ELF-1 (cell line): Measurements from ENCODE around the gene CASZ1.

Source experiments
- DNase-seq: peaks from one replicate; pipeline ENCODE4 v3.0.0-alpha.2; 2016; ENCODE audit warnings: low read depth, low spot score

Gene CASZ1

DNA sequence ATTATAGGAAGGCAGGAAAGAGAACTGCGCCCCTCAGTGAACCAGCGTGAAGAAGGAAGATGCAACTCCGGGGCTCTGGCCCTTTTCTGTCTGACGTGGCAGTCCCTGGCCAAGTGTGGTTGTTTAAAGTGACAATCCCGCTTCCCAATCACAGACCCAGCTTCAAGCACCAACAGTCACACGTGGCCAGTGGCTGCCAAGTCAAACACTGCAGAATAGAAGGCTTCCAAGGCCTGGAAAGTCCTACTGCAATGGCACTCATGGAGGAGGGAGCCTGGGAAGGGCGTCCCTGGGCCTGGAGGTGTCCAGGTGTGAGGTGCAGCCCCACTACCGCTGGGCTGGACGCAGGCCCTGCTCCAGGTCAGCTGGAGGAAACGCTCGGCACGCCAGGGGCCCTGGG lies 143.8 kb downstream of the CASZ1 start:
- DNase-seq: no peak

DNA sequence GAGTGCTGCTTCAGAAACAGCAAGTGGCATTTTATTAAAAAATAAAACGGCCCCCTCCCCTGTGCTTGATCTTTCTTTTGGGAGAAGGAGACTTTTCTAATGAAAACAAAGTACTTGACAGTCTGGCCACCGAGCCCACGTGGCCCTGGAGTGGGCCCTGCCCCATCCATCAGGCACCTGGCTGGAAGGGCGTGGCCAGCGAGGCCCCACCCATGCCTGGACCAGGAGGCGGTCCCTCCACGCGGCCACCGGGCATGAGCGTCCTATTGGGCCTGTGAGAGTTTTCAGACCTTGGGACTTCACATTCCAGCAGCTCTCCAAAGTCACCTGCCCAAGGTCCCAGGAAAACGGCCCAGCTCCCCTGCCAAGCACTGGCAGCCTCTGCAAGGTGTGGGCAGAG lies 144.7 kb downstream of the CASZ1 start:
- DNase-seq: peak; percentile 60

DNA sequence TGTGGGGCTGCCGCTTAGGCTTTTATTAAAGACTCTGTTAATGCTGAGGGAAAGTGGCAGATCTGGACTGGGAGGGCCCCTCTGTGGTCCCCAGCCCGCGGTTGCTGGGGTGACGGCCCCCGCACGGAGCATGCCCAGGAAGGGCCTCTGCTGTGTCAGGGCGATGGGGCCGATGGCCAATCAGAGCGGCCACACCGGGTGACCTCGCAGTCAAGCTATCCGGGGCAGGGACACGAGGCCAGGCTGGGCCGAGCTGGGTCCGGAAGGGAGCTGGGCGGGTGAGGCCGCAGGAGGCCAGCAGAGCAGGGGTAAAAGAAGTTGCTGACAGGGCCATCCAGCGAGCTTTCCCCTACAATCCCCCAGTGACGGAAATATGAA lies 145.1 kb downstream of the CASZ1 start:
- DNase-seq: no peak

DNA sequence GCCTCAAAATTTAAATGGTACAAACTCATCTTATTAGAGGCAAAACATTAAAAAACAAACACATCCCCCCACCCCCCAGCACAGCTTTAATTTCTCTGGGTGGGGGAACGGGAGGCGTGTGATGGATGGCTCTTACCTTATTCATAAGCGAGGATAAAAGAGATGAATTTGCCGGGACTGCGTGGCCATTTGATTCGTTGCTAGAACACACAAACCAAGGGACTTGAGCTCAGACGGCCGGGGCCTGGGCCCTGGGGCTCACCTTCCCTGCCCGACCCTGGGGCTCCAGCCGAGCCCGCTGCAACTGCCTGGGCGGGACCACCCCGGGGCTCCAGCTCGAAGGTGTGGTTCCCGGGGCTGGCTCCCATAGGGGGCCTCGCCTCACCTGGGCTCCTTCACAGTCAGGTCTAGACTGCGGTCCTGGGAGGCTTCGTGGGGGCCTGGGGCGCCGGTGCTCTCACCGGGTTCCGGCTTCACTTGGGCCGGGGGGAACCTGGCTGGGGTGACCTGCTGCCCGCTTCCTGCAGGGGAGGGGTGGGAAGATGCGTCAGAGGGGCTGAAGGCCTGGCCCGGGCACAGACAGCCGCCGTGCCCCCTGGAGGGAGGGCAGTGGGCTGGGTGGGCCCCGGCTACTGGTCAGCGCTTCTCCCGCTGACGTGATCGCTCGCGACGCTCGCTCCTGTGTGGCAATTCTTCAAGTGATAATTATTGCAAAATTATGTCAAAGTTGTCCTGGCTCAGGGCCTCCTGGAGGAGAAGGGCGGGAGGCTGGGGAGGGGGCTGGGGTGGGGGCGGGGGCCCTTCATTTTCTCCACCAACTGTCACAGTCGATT lies 145.7 kb downstream of the CASZ1 start:
- DNase-seq: no peak

DNA sequence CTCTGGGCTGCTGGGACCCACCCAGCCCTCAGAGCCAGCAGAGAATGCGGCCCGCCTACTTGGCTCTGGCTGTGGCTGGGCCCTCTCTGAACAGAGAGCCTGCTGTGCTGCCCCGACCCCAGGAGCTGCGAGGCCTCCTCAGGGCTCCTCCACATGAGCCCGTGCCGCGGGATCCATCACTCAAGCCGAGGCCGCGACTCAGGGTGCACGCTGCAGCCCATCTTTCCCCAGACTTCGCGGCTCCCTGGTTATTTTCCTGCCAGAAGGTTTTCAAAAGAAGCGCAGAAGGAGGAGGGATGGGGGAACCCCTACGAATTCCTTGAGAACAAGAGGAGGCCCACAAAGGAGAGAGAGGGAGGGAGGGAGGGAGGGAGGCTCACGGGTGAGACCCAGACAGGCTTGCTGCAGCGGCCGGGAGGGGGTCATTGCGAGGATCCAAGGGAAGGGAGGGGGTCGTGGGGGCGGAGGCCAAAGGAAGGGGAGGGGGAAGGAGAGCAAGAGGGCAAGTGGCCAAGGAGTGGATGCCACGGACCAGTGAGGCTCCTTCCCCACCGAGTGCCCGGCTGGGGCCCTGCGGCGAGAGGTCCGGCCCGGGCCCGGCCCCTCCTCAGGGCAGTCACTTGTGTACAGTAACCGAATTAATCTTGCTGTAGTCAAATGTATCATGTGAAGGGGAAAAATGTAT lies 146.8 kb downstream of the CASZ1 start:
- DNase-seq: no peak

DNA sequence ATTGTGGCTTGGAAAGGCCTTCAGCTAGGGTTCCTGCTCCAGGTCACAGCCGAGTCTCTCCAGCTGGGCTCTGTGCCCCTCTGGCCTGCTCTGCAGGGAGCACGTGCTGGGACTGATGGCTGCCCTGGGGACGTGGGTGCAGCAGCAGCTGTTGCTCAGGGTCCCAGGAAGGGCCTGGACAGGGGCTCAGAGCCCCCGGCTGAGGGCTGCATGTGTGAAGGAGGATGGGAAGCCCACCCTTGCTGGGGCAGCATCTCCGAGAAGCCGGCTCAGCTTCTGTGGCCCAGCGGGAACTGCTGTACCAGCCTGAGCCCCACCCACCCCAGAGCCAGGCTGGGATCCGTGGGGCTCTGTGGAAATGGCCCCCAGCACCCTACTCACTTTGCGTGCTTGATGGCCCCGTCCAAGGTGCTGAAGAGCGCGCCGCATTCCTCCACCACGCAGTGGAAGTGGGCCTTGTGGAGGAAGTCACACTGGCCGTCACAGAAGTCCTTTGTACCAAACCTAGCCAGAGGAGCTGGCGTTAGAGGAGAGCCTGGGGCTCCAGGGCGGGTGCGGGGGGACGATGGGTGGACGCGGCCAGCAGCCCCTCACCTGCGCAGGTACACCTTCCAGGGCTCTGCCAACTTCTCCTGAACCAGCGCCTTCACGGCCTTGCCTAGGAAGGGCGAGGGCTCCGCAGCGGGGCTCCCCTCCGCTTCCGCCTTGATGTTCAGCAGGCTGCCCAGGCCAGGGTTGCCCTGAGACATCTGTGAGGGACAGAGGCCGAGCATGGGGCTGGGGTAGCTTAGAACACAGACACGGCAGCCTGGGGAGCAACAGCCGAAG lies 147.5 kb downstream of the CASZ1 start:
- DNase-seq: no peak

DNA sequence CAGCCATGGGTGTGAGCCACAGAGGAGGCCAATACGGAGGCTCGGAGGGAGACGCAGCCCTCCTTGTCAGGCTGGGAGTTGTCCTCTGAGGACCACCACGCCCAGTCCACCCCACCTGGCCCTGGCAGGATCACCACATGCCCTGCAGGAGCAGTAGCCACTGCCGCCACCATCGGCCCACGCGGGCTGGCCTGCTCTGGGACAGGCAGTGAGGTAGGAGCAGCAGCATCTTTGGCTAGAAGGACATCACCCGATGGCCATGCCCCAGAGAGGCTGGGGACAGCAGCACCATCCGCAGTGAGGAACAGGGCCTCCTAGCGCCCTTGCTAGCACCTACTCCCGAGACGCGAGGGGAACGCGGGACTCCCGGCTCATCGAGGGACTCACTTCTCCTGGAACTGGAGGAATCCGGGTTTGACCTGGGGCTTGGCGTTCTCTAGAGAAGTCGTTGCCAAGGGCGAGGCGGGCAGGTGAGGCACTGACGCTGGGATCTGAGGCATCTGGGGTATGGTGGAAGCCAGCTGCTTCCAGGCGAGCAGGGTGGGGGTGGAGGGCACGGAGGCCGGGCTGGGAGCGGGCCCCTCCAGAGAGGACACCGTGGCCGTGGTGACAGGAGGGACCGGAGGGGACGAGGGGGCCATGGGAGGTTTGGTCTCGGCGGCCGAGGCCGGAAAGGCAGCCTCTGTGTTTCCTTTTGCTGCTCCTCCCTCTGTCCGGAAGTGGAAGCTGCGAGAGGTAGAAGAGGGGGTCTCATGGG lies 148.9 kb downstream of the CASZ1 start:
- DNase-seq: no peak

DNA sequence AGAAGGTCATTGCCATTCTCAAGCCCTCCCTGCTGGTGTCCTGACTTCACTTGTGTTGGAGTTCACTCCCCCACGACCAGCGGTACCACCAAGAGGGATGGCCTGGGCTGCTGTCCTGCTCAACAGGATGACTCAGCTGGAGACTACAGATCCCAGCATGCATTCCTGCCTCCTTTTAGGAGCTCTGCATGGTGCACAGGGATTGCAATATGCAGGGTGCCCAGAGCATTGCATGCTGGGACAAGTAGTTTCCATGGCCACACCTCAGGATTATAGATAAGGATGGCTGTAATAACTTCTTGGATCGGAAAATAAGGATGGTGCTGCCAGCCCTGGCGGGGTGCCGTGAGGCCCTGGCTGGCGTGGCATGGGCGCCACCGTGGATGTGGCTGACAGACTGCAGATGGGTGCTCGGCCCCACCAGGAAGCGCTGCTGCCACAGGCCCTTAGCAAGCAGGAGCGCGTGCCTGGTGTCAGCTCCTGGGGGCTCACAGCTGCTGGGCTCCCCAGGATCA lies 150.0 kb downstream of the CASZ1 start:
- no peak for DNase-seq

DNA sequence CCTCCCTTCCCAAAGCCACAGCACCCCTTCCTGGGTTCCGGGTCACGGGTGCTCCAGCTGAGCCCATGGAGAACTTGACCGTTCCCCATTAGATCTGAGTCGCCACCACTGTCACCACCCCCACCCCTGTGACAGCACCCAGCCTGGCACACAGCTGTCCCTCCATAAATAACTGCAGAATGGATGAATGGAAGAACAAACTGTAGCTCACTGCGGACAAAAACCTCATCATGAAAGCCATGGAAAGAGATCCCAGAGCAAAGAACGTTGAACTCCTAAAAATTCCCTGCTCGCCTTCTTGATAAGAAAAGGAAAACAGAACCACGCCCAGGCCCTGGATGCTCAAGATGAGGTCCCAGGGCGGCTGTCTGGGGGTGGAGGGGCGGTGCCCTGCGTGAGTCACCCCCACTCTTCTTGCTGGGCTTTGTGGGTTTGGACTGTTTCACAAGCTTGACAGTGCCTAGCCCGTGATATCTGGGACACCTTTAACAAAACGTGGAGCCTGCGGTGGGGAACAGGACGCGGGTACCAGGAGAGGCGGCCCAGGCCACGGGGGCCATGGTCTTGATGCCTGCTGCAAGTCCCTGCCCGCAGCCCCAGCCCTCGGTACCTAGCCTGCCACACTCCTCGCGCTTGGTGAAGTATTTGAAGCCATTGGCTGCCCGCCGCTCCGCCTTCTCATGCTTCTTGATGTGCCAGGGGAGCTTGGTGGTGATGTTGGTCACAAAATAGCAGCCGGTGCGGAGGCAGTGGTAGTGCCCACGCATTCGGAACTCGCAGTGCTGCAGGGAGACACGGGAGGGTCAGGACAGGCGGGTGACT lies 151.9 kb downstream of the CASZ1 start:
- no peak for DNase-seq

DNA sequence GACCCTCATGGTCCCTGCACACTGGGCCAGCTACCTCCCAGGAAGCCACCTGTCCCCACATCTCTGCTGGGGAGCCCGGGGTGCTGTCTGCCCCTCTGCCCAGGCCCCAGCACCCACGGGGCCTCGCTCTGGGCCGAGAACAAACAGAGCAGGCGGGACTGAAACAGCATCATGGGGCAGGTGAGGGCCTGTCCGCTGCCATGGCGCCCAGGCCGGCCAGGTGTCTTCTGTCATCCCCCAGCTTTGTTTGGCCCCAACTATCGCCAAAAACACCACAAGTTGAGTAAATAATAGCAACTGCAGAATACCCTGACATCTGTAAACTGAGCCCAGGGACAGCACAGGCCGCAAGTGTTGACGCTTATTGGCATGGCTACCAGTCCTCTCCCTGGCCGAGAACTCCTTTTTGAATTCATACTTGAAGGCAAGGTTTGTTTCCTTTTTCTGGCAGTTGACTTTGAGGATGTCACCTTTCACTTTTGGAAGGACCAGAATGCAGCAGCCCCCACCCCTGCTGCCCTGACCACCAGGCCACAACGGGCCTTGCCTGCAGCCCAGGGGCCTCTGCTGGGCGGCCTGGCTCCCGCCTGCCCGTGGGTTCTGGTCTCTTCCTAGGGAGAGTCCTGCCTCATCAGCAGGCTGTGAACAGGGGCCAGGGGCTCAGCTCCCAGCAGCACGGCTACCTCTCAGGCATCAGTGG lies 152.7 kb downstream of the CASZ1 start:
- no peak for DNase-seq

DNA sequence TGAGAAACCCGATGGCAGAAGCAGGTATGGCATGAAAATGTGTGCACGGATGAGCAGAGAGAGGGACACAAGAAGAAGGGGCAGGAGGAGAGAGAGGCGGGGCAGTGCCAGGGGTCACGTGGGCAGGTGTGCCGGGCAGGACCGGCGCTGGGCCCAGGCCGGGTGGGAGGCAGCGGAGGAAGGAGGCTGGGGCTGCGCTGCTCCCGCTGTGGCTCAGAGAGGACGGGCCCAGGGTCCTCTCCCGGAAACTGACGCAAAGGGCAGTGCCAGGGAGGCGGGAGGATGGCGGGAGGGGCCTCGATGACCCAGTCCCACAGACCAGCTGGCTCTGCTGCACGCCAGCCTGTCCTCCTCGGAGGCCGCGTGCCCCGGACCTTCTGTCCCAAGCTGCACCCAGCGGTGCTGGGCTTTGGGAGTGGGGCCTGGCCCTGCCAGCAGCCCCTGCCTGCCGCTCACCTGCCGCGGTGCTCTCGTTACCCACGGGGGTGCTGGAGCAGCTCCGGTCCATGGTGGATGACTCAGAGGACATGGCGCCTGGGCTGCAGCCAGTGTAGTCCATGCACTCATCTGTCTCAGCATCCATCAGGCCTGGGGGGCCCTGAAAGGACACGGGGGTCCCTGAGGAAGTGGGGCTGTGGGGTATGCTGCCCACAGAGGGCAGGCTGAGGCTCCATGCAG lies 153.9 kb downstream of the CASZ1 start:
- DNase-seq: no peak

DNA sequence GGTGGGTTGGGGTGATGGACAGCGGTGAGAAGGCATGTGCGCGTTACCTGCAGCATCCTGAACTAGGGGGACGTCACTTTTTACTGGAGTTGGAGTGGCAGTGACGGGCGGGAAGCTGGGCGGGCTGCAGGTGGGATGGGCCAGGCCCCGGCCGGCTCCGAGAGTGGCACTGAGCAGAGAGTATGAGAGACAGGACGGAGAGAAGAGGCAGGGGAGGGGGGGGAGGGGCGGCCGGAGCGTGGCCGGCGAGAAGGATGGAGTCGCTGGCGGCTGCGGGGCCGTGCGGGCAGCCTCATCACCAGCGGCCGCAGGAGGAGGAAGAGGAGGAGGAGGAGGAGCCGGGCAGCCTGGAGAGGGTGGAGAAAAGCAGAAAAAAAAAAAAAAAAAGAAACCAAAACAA lies 154.5 kb downstream of the CASZ1 start:
- DNase-seq: no peak

DNA sequence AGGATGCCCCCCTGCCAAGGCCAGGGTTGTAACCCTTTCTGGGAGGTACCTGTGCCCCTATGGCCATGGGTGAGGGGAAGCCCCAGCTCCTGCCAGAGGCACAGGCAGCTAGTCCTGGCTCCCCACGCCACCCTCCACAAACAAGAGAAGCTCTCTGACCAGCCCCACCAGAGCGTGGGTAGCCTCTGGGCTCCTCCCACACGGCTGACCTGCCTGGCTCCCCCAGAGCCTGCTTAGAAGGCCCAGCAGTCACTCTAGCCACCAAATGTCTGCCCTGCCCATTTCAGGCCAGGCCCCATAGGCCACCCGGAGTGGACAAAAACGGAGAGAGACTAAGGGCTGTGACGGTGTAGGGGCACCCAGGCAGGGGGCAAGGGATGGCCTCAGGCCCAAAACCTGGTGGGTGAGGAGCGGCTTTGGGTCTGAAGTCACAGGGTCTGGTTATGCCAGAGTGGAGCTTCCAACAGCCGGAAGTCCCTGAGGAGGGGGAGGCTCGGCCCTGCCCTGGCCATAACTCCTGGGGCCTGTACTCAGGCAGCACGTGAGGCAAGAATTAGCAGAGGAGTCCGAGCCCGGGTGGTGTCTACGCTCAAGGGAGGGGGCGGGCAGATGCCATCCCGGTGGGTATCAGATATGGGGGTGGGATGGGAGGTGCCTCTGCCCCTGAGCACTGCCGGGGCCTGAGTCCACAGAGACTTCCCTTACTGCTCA lies 155.4 kb downstream of the CASZ1 start:
- no peak for DNase-seq

DNA sequence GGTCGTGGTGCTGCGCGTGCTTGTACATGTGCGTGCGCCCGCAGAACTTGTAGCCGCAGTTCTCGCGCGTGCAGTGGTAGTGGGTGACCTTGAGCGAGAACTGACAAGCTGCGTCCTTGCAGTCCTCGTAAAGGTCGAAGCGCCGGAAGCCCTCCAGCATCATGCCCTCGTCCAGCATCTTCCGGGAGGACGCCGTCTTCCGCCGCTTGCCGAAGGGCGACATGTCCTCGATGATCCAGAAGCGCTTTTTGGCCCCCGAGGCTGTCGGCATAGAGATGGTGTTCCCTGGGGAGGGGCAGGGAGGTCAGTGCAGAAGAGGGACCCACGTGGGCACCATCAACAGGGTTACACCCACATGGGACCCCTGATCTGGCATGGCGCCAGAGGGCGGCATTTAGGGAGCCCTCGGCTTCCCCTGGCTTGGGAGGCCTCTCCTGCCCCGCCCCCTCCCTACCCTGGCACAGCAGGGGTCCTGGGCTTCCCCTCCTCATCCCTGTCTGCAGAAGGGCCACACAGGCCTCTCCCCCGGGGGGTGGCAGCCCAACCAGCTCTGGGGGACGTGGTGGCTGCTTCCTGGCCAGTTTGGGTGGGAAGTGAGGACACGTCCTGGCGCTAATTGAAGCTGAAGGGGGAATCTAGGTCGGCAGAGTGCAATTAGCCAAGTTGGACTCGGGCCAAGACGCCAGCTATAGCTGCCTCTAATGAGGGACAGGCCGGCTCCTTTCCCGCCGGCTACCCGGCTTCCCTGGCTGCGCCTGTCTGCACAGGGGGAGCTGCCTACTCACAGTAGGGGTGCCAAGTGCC lies 156.5 kb downstream of the CASZ1 start:
- DNase-seq: peak; percentile 66

DNA sequence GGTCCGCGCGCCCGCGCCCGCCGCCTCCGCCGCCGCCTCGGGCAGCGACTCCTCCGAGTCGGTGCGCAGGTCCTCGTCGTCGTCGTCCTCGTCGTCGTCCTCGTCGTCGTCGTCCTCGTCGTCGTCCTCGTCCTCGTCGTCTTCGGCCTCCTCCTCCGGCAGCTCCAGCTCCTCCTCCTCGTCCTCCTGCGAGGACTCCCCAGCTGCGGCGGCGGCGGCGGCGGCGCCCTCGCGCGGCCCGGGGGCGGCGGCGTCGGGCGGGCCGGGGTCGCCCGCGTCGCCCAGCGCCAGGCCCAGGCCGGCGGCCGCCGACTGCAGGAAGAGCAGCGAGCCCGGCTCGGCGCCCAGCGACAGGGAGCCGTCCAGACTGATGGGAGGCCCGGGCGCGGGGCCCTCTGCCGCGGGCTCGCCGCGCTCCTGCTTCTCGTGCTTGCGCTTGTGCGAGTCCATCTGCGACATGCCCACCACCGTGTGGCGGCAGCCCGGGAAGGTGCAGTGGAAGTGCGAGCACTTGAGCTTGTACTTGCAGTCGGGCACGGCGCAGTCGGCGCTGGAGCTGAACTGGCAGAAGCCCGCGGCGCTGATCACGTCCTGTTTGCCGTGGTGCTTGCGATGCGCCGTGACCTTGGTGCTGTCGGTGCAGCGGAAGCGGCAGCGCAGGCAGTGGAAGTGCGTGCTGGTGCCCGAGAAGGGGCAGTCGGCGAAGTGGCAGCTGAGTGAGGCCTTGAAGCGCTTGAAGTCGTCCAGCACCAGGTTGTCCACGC lies 157.3 kb downstream of the CASZ1 start:
- peak; percentile 61 for DNase-seq

DNA sequence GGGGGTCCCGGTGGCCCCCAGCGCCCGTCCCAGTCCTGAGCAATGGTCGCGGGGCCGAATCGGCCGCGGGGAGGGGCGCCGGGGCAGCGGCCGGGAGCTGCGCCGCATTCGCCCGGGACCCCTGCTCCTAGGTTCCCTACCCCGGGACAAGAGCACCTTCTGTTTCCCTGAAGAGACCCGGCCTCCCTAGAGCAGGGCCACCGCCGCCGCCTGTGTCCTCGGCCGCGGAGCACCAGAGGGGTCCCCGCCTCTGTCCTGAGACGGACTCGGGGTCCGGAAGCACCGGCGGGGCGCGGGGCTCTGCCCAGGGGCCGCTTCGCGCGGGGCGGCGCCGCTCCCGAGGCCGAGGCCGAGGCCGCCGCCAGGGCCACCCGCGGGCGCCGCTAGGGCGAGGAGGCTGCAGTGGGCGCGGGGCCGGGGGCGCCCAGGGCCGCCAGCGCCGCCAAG lies 157.9 kb downstream of the CASZ1 start:
- DNase-seq: no peak
